Measurements from ENCODE around the gene TULP4.

The TULP4 gene

DNA sequence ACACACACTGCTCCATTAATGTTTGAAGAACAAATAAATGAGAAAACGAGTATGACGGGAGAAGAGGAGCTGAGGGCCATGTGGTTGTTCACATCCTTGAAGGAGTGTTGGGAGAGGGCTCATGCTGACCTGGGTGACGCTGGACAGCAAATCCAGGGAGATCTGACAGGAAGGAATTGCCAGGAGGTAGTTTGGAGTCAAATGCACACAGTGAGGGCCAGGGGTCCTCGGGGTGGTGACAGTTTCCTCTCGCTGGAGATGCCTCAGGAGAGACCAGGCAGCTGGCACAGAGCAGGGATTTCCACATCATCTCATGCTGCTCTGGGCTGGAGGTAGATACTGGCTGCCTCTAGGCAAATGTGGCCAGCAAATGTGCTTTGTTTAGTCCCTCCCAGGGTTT lies 245.7 kb downstream of the TULP4 start:
- peak overlapping the region; percentile 89 for H3K27ac ChIP-seq

DNA sequence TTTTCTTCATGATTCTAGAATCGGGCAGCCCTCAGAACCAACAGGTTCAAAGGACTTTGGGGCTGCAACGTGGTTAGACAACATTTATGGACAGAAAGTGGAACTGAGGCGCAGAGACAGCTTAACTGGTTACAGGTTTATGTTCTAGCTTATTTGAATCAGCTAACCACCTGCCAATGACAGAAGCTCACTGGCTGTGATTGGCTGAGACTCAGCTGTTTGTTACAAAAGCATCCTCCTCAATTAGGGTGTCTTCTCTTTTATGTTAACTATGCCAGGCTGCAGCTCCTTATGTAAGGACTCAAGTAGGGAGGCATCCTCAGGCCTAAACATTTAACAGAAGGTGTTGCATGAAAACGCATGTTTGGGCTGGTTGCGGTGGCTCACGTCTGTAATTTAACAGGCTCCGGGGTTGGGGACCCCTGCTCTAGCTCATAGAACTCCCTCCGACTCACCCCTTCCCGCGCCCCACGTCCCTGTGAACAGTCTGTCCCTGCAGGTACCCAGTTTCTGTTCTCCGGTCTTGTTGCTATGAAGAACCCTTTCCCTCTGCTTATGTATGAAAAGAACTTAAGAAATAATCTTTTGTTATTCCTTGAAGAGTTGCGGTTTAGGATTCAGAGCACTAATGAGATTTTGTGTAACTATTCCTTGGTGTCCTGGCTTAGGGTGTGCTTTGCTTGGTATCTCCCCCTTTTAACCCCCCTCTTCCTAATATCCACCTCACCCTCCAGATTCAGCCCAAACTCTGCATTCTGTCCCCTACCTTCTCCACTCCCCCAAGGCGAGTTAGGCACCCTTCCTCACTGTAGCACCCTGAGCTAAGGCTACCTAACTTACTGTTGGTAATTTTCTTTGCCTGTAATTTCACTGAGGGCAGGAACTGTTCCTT lies 246.4 kb downstream of the TULP4 start:
- TF ChIP-seq, protein P1, sequence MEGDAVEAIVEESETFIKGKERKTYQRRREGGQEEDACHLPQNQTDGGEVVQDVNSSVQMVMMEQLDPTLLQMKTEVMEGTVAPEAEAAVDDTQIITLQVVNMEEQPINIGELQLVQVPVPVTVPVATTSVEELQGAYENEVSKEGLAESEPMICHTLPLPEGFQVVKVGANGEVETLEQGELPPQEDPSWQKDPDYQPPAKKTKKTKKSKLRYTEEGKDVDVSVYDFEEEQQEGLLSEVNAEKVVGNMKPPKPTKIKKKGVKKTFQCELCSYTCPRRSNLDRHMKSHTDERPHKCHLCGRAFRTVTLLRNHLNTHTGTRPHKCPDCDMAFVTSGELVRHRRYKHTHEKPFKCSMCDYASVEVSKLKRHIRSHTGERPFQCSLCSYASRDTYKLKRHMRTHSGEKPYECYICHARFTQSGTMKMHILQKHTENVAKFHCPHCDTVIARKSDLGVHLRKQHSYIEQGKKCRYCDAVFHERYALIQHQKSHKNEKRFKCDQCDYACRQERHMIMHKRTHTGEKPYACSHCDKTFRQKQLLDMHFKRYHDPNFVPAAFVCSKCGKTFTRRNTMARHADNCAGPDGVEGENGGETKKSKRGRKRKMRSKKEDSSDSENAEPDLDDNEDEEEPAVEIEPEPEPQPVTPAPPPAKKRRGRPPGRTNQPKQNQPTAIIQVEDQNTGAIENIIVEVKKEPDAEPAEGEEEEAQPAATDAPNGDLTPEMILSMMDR (conservative IDR thresholded peaks at IDR 0.05): no peak
- peak overlapping the region; percentile 89 for H3K27ac ChIP-seq

More for the DNA sequence above, 245.7 kb downstream of the TULP4 start:
- TF ChIP-seq, protein P1 (conservative IDR thresholded peaks at IDR 0.05): no peak

DNA sequence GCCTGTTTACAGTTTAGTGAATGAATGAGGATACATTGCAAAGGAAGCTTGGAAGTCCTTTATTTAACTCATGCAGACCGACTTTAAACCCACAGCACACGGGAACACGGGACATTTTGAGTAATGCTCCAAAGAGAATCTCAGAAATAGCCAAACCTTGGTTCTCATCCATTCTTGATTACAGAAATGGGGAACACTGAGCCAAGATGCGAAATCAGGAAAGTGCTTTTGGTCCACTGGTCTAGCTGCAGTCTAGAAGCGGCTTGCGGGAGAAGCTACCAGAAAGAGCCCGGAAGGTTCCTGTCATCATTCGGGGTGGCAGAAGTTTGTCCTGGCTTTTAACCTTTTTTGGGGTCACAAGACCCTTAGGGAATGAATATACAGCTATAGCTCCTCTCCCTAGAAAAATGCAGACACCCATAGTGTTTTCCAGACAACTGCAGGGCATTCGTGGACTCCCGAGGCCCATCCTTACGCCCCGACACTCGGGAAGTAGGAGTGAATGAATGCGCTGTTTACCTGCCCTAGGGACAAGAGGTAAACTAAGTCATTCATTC lies 247.2 kb downstream of the TULP4 start:
- TF ChIP-seq, protein P1 (conservative IDR thresholded peaks at IDR 0.05): no peak
- H3K27ac ChIP-seq: peak overlapping the region; percentile 89

DNA sequence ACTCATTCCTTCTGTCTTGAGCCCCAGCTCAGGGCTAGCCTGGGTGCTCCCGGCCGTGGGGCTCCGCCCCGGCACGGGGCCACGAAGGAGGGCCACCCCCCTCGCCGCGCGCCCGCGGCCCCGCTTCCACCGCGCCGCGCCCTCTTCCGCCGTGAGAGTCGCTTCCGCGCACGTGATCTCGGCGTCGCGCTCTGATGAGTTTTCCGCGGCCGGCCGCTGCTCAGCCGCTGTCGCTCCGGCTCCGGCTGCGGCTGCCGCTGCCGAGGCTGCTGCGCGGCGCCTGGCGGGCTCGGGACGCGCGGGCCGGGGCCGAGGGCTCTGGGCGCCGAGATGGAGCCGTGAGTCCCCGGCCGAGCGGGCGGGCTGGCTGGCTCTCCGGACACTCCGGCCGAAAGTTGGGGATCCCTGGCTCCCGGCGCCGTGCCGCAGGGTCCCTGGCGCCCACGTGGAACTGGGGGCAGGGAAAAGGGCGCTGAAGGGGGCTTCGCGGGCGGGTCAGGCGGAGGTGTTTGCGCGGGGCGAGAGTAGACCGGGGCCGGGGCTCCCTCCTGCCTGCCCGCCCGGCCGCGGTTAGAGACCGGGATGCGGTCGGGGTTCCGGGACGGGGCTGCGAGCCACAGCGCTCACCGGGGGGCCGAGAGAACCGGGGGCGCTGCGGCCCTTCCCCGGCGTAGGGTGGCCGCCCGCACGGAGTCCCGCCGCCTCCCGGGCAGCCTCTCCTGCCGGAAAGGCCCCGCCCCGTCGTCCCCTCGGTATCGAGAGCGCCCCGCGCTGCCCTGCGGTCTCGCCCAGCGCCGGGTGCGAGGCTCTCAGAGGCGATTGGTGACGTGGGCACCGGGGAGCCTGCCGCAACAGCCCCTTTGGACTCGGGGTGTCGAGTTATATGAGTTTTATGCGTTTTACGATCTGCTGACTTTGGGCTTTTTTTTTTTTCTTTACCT lies 247.9 kb downstream of the TULP4 start, which contains the start of gene TMEM181:
TMEM181 (plus strand) TSS at position 197 of the 941 bp plus-strand sequence; CDS start at position 331, 134 bp downstream.
- peak within 1 kb of the TSS; percentile 89 for H3K27ac ChIP-seq
- TF ChIP-seq, protein P1 (conservative IDR thresholded peaks at IDR 0.05): 0 out of 2 replicates have a peak, but pooled peaks have one; percentile 4

DNA sequence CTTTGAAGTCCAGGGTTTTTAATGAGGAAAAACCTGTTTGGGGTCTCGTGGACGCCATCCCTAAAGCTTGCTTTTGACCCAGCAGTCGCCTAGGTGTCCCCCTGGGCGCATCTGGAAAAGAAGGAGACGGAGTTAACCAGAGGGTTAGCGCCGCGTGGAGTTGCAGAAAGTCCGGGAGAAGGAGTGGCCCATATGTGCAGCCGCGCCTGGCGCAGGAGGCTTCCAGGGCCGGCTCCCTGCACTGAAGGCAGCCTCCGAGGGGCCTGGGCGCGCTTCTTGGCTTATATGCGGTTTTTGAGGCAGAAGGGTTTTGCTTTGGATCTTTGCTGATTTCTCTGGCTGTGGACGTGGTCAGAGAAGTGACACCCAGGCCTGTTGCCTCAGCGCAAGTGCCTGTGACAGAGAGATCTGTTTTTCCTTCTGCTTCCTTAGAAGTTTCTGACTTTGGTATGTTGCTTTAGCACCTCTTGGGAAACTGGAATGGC lies 248.6 kb downstream of the TULP4 start:
- H3K27ac ChIP-seq: peak overlapping the region; percentile 89
- TF ChIP-seq, protein P1 (conservative IDR thresholded peaks at IDR 0.05): no peak
